ENCODE measurements around the gene GNB1.

GNB1 gene

DNA sequence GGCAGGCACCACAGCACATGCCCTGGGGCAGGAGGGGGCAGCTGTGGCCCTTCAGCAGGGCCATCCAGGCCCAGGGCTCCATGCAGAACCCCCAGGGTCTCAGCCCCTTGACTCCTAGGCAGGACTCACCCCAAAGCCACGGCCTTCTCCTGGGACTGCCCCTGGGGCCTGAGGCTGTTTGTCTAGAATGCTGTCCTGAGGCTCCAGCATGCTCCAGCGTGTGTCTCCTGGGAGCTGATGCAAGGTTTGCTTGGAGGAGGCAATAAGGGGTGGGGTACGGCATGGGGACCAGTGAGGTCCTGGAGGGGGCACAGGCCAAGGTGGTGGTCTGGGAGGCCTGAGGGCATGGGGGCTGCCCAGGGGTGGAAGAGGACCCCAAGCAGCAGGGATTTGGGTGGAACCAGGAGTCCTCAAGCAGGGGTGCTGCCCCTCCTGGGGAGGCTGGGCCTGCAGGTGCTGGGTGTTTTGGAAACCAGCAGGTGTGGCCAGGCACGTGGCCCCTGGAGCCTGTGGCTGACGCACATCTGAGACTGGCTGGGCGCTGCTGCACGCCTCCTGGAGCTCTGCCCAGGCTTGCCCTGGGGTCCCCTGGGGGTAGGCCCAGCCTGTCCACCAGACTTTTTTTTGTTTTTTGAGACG, 16.3 kb upstream of the GNB1 start:
- peak; percentile 24 to 42 (median 31) for DNase-seq

DNA sequence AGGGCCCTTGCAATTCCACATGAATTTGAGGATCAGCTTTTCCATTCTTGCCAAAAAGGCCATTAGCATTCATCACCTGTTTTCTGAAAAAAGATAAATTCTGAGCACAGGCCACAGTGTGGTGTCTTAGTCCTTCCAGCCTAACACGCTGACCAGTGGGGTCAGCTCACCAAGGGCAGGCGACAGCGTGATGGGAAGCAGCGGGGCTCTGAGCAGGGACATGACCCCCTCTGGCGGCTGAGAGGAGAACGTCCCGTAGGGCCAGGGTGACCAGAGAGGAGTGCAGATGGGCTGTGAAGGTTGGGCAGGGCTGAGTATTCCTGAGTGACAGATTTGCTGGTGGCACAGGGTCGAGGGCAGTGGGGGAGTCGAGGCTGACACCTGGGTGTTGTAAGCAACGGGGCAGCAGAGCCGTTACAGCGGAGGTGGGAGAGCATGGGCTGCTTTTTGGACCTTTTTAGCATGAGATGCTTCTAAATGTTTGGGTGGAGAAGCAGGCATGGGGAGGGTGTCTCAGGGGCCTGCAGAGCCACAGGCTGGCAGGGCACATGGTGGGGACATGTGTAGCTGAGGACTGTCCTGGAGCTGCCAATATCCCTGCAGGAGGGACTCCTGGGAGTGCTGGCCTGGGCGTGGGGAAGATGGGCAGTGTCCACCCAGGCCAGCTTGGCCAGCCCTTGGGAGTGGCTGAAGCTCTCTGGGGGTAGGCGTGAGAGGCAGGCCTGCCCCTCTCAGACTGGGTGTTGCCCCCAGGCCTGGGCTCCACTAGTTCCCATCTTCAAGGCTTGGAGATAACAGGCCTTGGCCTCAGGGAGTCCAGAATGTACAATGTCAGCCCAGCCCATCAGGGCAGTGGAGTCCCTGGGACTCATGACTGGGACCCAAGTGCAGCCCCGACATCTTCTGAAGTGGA, 15.6 kb upstream of the GNB1 start:
- DNase-seq: peak; percentile 49 to 81 (median 55)

DNA sequence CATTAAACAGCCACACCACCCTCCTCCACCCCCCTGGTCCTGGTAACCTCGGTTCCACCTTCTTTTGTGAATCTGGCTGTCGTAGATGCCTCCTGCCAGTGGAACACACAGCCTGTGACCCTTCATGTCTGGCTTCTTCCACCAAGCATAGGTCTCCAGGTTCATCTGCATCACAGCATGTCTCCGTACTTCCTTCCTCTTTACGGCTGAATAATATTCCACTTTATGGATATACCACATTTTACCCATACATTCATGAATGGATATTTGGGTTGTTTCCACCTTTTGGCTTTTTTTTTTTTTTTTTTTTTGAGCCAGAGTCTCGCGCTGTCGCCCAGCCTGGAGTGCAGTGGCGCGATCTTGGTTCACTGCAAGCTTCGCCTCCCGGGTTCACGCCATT, 12.3 kb upstream of the GNB1 start:
- DNase-seq: no peak

DNA sequence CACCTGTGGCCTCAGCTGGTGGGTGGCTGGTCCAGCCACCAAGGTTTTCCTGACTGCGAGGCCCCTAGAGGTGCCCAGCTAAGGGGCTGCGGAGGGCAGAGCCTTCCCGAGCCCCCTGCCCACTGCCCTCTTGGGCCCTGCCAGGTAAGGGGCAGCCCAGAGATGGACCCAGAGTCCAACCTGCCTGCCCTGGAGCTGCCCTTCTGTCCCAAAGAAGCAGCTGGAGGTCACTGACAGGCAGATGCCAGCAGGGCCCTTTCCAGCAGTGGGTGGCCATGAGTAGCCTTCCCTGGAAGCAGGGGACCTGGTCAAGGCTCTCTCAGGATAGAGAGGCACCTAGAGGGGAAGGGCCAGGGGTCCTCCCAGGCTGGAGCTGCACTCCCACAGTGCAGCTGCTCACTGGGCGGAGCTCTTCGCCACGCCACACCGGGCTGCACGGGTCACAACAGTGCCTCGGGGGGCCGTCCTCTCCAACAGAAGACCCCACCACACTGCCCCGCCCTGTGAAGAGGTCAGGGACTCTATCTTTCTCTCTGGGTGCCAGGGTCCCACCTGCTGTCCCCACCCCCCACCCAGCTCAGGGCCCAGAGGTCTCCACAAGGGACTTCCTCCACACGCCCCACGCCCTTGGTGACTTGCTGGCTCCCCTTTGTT, 10.9 kb upstream of the GNB1 start:
- no peak for DNase-seq

DNA sequence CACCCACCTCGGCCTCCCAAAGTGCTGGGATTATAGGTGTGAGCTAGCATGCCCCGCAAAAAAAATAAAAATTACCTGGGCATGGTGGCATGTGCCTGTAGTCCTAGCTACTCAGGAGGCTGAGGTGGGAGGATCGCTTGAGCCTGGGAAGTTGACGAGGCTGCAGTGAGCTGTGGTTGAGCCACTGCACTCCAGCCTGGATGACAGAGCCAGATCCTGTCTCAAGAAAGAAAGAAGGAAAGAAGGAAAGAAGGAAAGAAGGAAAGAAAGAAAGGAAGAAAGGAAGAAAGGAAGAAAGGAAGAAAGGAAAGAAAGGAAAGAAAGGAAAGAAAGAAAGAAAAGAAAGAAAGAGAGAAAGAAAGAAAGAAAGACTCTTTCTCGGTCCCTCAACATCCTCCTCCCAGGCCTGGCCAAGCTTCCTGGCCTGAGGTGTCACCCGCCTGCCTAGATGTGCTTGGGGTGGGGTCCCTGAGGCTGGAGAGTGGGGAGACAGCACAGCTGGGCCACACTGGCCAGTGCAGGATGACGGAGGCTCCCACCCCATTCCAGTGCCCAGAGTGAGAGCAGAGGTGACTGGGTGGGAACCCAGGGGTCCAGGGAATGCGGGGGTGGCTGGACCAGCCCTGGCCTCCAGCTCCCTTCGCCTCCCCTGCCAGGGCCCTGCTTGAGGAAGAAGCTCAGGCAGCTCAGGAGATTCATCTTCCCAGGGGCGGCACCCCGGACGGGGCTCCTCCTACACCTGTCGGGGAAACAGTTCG, 10.2 kb upstream of the GNB1 start:
- DNase-seq: no peak

DNA sequence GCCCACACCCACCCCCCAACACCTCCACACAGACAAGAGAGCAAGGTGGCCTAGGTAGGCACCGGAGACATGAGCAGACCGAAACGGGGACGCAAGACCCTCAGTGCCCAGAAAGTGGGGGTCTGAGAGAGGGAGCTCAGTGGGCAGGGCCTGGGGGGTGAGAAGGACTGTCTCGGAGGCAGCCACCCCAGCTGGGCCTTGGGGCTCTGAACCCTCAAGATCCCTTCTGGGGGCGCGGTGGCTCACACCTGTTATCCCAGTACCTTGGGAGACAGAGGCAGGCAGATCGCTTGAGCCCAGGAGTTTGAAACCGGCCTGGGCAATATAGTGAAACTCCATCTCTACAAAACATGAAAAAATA, 9.1 kb upstream of the GNB1 start:
- DNase-seq: no peak

DNA sequence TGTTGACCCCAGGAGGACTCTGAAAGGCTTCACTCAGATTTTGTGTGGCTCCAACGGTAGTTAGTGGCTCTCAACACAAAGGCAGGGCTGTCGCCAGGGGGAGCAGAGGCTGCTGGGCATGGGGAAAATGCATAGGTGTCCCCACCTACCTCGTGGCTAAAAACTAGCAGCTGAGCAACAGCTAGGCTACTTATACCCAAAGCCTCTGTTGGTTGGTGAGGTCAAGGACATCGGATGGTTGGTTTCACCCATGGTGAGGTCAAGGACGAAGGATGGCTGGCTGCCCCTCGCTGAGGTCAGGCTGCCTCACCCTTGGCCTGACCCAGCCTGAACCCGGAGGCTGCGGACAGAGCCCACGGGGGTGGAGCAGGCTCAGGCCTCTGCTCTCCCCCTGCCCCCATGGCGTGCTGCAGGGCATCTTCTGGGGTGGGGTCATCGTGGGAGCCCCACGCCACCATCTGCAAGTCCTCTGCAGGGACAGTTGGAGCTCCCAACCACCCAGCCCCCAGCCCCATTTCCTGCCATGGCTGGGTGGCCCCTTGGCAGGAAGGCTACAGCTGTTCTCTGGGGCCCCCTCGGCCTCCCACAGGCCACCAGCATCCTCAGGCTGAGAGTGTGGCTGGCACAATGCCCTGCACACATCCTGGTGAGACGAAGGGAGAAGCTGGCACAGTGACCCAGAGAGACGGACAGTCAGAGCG, 8.5 kb upstream of the GNB1 start:
- no peak for DNase-seq

DNA sequence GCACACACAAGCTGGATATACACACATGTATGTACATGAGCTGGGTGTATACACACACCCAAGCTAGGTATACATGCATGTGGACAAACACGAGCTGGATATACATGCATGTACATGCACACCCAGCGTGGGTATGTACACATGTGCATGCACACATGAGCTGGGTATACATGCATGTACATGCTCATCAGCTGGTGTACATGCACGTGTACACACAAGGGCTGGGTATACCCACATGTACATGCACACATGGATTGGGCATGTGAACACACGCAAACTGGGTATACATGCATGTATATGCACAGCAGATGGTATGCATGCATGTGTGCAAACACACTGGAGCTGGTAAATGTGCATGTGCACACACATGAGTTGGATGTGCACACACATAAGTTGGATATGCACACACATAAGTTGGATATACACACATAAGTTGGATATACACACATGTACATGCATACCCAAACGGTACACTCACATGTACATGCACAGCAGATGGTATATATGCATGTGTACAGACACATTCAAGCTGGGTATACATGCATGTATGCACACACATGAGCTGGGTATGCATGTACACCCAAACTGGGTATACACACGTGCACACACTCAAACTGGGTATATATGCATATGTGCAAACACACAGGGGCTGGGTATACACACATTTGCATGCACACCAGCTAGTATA, 7.5 kb upstream of the GNB1 start:
- DNase-seq: no peak

DNA sequence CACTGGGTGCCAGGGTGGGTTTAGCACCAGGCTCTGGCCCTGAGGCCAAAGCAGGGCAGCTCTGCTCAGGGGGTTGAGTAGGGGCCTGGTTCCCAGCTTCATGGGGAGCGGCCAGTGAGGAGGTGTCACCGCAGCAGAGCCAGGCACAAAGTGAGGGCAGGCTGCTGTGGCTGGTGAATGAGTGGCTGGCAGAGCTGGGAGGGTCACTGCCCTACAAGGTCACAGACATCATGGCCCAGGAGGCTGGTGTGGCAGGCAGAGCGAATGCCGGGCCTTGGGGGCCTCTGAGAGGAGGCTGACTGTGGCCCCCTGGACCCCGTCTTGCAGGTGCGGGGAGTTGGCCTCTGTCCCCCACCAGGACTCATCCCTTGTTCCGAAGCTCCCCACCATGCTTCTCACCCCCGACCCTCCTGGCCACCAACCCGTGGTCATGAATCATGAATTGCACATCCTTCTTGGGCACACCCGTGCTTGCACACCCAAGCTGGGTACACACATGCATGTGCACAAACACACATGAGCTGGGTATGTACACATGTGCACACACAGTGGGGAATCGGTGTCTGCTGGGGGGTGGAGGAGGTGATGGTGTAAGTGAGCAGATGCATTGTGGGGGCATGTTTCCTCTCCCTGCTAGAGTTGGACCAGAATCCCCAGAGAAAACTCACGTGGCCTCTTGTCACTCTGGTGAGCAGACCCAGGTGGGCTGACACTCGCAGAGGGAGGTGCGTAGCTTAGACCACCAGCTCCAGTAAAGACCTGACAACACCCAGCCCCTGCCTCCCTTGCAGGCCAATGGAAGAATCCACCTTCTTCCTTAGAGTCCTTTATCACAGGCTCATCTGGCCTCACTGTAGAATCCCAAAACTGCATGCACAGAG, 4.8 kb upstream of the GNB1 start:
- no peak for DNase-seq

DNA sequence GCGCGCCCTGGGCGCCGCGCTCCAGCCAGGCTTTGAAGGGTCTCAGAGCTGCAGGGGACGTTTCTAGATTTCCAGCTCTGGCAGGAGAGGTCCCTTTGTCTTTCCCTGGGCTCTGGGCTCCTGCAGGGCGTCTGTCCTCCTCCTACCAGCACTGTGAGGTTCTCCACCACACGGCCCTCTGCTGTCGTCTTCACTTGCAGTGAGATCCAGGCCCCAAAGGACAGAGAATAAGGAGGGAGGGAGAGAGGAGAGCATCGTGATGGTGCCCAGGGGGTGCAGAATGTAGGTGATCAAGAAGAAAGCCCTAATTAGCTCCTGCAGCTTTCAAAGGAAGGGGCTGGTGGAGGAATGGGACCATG, 4.2 kb upstream of the GNB1 start:
- DNase-seq: peak in 1 of 3 experiments; percentile 58

DNA sequence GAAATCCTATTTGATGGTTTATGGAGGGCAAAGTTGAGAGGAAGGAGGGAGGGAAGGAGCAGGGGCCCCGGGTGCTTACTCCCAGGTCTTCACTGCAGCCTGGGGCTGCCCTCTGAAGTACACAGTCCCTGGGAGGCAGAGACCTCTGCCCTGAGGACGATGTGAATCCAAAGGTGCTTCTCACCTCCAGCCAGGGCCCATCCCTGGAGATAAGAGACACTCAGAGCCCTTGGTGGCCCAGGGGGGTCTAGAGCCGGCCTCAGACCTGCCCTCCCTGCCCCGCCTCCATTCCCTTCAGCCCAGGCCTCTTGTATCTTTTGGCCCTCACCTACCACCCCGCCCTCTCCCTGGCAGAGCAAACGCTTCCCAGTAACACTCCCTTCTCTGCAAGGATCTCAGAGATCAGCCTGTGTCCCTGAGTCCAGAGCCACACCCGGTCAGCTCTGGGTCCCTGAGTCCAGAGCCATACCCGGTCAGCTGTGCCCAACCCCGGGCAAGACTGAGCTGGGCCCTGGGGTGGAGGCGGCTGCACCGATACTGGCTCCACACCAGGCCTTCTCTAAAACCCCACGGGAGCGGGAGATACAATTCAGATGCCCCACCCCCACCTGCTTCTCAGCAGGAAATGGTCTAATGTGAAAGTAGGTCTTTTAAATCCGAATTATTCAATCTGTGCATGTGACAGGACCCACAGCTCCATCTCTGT, 3.6 kb upstream of the GNB1 start:
- DNase-seq: peak in 1 of 3 experiments; percentile 58

DNA sequence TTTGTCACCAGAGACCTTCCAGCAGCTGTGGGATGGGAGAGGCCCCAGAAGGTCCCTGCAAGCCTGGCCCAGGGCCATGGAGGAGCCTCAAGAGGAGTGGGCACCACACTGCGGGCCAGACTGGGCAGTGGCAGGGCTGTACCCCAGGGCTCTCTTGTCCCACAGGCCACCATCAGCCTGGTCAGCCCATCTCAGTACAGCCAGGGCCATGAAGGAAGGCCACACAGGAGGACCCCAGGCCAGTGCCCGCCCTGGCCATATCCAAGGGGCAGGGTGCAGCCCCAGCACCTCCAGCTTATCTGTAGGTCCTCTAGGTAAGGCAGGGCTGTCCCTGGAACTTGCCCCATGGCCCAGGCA, 3.1 kb upstream of the GNB1 start:
- no peak for DNase-seq

DNA sequence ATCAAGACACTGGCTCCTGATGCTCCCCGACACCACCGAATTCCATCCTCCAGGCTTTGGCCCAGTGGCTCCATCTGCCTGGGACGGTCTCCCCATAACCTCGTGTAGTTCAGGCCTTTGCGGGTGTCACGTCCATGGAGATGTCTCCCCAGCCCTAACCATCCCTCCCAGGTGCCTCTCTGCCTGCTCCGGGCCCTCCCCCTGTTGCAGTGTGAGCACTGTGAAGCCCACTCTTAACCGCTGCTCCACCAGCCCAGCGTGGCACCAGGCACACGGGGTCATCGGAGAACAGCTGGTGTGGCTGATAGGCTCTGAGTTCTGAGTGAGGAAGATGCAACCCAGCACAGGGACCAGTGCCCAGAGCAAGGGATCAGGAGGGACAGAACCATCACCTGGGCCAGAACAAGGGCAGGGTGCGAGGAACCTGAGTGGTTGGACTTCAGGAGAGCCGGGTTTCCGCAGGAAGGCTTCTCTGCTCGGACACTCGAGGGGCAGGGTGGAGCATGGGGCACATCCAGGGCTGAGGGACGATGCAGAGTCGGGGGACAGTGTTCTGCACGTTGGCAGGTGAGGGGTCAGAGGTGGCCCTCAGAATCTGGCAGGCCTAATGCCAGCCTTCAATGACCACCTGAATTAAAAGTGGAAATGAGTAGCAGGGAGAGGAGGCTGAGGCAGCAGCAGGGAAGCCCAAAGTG, 2.6 kb upstream of the GNB1 start:
- no peak for DNase-seq

DNA sequence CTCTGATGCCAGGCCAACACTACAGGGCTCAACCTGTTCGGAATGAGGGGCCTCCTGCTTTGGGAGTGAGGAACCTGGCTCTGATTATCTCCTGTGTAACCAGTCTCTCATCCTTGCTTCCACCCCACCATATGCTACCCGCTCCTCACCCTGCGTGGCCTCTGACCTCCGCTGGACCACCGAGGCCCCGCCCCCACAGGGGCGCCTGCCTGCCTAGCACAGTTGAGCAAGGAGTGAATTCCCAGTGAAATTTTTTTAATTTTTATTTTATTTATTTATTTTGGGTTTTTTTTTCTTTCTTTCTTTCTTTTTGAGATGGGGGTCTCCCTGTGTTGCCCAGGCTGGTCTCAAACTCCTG, 1.9 kb upstream of the GNB1 start:
- no peak for DNase-seq

DNA sequence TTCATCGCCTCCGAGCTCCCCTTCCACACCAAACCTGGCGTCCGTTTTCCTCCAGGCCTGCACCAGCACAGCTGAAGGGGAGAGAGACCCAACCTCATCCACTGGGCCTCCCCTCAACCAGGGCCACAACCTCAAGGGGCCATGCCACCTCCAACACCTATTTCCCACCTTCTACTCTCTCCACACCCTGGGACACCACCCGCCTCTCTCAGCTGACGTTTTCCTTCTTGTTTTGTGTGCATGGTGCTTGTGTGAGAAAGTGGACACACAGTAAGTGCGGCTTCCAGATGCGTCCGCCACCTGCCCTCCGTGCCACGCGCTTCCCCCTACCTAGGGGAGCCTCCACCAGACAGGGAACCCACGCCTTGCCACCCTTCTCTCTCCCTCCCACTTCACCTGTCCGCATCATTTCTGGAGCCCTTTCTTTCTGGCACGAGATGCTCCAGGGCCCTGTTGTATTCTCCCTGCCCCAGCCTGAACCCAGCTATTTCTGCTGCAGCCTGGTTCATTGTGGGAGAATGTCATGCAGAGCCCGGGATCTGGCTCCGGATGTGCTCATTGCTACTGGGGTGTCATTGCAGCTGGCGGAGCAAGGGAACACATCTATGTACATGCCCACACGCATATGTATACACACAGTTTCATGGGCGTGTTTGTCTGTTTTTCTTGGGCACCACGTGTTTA, 1.3 kb upstream of the GNB1 start:
- peak in 1 of 3 experiments; percentile 47 for DNase-seq

DNA sequence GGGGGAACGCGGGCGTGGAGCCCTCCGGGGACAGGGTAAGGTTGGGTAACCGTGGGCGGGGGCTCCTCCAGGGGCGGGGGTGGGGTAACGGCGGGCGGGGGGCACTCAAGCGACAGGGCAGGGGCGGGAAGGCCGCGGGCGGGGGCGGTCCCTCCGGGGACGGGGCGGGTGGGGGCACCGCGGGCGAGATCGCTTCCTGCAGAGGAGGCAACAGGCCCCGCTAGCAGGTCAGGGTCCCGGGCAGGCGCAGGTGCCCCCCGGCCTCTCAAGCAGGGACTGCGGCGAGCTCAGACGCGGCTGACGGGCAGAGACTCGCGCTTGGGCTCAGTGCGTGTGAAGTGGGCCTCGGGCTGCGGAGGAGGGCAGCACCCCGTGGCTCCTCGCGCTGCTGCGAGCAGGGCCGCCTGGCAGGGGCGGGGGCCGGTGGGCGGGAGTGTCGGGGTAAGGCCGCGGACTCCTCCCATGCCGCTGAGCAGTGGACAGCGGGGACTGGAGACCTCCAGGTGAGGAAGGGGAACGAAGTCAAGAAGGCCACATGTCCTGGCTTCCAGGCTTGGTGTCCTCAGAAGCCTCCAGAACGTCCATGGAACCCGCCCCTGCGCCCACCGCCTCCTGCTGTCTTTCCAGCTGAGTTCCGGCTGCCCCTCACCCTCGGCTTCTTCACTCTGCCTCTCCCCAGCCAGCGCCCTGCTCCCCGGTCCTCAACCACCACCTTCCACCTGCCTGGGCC, 627 bp upstream of the GNB1 start:
- DNase-seq: peak; percentile 79 to 83 (median 80)

DNA sequence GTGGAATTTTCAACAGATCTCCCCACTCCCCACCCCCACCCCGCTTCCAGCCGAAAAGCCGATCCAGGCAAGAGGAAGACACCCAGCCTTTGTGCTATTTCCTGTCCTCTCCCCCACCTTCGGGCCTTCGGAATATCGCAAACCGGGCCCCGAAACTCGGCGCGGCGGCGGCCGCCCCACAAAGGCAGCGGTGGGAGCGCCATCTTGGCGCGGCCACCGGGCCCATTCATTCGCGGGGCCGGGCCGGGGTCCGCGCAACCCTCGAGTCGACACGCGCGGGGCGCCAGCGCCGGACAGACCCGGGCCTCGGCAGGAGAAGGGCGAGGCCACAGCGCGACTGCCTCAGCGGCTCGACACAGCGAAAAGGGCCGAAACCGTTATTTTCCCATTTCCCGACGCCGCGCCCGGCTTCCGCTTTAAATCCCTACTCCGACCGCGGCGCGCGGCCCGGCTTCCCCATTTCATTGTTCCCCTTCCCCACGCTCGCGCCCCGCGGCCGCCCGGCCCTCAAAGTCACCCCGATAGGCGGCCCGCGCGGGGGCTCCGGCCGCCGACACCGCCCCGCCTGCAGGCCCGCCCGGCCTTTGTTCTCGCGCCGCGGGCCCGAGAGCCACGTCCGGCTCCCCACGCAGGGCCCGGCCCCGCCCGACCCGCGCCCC, 911 bp downstream of the GNB1 start:
- DNase-seq: peak; percentile 51 to 70 (median 68)
